GM10248 (cell line): ENCODE measurements around the gene CRTC3.

Experiments used
- CTCF ChIA-PET: fragments of 300-600 bp; sonication (Branson Sonifier 250); formaldehyde crosslinking; extraction: SDS; loops from one replicate; lab custom pipeline; 2021; ENCODE audit warnings: antibody characterized with exemption; lab: Yijun Ruan, JAX
- POLR2A ChIA-PET: fragments of 350-650 bp; sonication (Branson Sonifier 250); formaldehyde crosslinking; extraction: SDS; loops from one replicate; lab custom pipeline; 2020; ENCODE audit warnings: antibody characterized with exemption; lab: Yijun Ruan, JAX
- DNase-seq: peaks from one replicate; pipeline ENCODE4 v3.0.0; 2012; ENCODE audit errors: extremely low spot score
- TF ChIP-seq, protein P1 (sequence below): IDR thresholded peaks from 2 replicates; pipeline ENCODE4 v1.5.1; 2012; ENCODE audit warnings: mild to moderate bottlenecking, low read depth; ENCODE audit errors: extremely low read depth, missing control alignments, control extremely low read depth

Gene CRTC3

GRCh38 chr15:90487186-90487585 is 42.5 kb upstream of the CRTC3 start:
- POLR2A ChIA-PET: no interaction called here
- TF ChIP-seq, protein P1, sequence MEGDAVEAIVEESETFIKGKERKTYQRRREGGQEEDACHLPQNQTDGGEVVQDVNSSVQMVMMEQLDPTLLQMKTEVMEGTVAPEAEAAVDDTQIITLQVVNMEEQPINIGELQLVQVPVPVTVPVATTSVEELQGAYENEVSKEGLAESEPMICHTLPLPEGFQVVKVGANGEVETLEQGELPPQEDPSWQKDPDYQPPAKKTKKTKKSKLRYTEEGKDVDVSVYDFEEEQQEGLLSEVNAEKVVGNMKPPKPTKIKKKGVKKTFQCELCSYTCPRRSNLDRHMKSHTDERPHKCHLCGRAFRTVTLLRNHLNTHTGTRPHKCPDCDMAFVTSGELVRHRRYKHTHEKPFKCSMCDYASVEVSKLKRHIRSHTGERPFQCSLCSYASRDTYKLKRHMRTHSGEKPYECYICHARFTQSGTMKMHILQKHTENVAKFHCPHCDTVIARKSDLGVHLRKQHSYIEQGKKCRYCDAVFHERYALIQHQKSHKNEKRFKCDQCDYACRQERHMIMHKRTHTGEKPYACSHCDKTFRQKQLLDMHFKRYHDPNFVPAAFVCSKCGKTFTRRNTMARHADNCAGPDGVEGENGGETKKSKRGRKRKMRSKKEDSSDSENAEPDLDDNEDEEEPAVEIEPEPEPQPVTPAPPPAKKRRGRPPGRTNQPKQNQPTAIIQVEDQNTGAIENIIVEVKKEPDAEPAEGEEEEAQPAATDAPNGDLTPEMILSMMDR: no peak
- no peak for DNase-seq
- CTCF ChIA-PET: interaction anchor here (1.4 to 1.6 kb wide), 2 partner anchors 29 to 127 kb away, joined by 3 to 4 read pairs; no protein-coding TSS in a partner anchor

DNA sequence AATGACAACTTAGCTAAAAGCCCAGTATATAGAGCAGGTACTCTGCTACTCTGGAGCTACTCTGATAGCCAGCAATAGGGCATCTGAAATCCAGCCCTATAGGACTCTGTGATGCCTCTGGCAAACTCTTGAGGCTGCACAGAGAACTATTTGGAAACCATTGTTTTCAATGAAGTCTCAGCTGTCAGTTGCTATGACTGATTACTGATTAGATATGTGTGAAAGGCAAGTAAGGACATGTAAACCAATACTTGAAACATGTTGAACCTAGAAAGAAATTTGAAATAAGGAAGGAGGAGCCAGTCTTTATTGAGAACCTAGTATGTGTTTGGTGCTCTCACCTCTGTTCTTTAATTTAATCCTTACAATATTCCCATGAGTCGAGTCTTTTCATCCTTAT is 40.2 kb upstream of the CRTC3 start:
- POLR2A ChIA-PET: no interaction called here
- TF ChIP-seq, protein P1: no peak
- no peak for DNase-seq
- CTCF ChIA-PET: interaction anchor here (0.8 to 1.4 kb wide), 5 partner anchors 38 to 256 kb away, joined by 3 to 4 read pairs (median 3); partner anchors contain the start of genes CIB1 and GDPGP1

DNA sequence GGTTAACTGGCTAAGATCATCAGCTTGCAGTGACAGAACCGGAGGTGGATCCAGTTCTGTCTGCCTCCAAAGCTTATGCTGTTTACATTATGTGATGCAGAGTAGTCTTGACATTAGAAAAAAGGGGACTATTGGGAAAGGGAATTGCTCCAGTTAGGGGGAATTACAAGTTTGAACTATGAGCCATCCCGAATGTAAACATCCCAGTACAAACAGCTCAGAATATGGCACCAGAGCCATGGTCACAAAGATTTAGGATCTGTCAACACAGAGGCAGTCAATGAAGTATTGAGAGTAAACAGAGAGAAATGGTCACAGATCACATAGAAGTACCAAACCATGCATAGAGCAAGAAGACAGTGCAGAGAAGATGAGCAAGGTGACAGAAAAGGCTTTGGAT is 39.8 kb upstream of the CRTC3 start:
- ChIA-PET POLR2A (no interaction called here), CTCF (interaction anchor here (1.0 to 2.9 kb wide), 4 partner anchors 8 to 256 kb away, joined by 3 to 13 read pairs (median 4); partner anchors contain the start of genes CIB1 and GDPGP1)
- no peak for DNase-seq
- TF ChIP-seq, protein P1: no peak

- no peak for DNase-seq
- ChIA-PET POLR2A (no interaction called here), CTCF (interaction anchor here (1.0 kb wide), 1 partner anchor 174 kb away, joined by 3 read pairs; no protein-coding TSS in a partner anchor)
- TF ChIP-seq, protein P1: no peak
These were observed 36.1 kb upstream of the CRTC3 start for GRCh38 chr15:90493647-90494046.

GRCh38 chr15:90495067-90495466 is 34.7 kb upstream of the CRTC3 start:
- CTCF ChIA-PET: no interaction called here

DNA sequence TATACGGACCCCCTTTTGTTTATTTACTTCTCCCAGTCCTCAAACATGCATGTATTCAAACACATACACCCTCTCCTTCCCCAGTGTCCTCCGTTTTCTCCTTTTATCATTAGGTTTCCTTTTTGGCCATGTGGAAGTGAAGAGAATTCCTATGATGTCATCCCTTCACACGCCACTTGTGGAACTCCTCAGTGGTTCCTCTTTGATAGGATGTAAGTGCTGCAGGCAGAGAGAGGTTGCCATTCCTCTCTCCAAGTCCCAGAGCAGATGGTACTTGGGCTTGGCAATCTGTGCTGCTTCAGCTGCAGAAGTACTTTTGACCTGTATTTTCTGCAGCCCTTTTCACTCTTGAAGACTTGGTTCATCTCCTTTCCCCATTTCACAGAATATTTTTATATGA is 32.9 kb upstream of the CRTC3 start:
- ChIA-PET POLR2A (no interaction called here), CTCF (interaction anchor here (0.9 to 3.9 kb wide), 4 partner anchors 12 to 389 kb away, joined by 3 to 29 read pairs (median 5); no protein-coding TSS in a partner anchor)
- DNase-seq: no peak
- TF ChIP-seq, protein P1: no peak

More at GRCh38 chr15:90495067-90495466, 34.7 kb upstream of the CRTC3 start:
- TF ChIP-seq, protein P1: no peak
- no peak for DNase-seq
- POLR2A ChIA-PET: no interaction called here
